GM18873 (cell line): Measurements from ENCODE around the gene POFUT1.
"Not testable (repeated sequence)": the region's sequence is repeated elsewhere in the genome, so short reads cannot be mapped to it uniquely, and the experiment has no call there.

Source experiments
- ATAC-seq: cut with Tn5 transposase; IDR thresholded peaks from one replicate; pipeline ENCODE4 v1.9.1; 2021; ENCODE audit warnings: mild to moderate bottlenecking, moderate library complexity, moderate number of reproducible peaks; ENCODE audit not compliant: unreplicated experiment, low FRiP score

The POFUT1 gene

GRCh38 chr20:32188376-32189122 lies 19.1 kb upstream of the POFUT1 start:
- ATAC-seq: no peak

- ATAC-seq: no peak
Measured at GRCh38 chr20:32189123-32189410, 18.6 kb upstream of the POFUT1 start.

- ATAC-seq: no peak
Measured at GRCh38 chr20:32189691-32190615, 17.7 kb upstream of the POFUT1 start.

- no peak for ATAC-seq
Measured at GRCh38 chr20:32190616-32191415, 16.9 kb upstream of the POFUT1 start.

- no peak for ATAC-seq
Measured at GRCh38 chr20:32191422-32191821, 16.3 kb upstream of the POFUT1 start.

- no peak for ATAC-seq
Measured at GRCh38 chr20:32191873-32192272, 15.8 kb upstream of the POFUT1 start.

GRCh38 chr20:32192698-32193097 lies 15.0 kb upstream of the POFUT1 start:
- ATAC-seq: no peak

GRCh38 chr20:32193336-32193735 lies 14.3 kb upstream of the POFUT1 start:
- not testable (repeated sequence) for ATAC-seq

- ATAC-seq: no peak
Measured at GRCh38 chr20:32193996-32194395, 13.7 kb upstream of the POFUT1 start.

- ATAC-seq: no peak
Measured at GRCh38 chr20:32195581-32195980, 12.1 kb upstream of the POFUT1 start.

- ATAC-seq: not testable (repeated sequence)
Measured at GRCh38 chr20:32196613-32197012, 11.1 kb upstream of the POFUT1 start.

GRCh38 chr20:32197136-32197535 lies 10.5 kb upstream of the POFUT1 start:
- ATAC-seq: not testable (repeated sequence)

GRCh38 chr20:32199006-32199405 lies 8.7 kb upstream of the POFUT1 start:
- no peak for ATAC-seq

GRCh38 chr20:32201296-32201976 lies 6.2 kb upstream of the POFUT1 start:
- no peak for ATAC-seq

GRCh38 chr20:32201977-32202363 lies 5.7 kb upstream of the POFUT1 start:
- no peak for ATAC-seq

- no peak for ATAC-seq
Measured at GRCh38 chr20:32203356-32204204, 4.1 kb upstream of the POFUT1 start.

GRCh38 chr20:32204205-32205109 lies 3.2 kb upstream of the POFUT1 start:
- ATAC-seq: no peak

GRCh38 chr20:32205110-32205842 lies 2.4 kb upstream of the POFUT1 start:
- no peak for ATAC-seq
